Renal cortical epithelial cell (primary cell): ENCODE data around the gene GFOD1. TPM values are rescaled to one million over a fixed set of nuclear protein-coding genes. Genes with fewer than 3 reads are reported as not detected.

Source experiments
- DNase-seq: peaks from one replicate; pipeline ENCODE4 v3.0.0-alpha.2; 2011; ENCODE audit warnings: low read depth
- total RNA-seq: library from RNA; depleted of rRNA; stranded (reverse); fragments of >200 nt; gene quantifications from 2 replicates; pipeline ENCODE4 v1.2.3, GENCODE V29; 2014

GFOD1 gene
- total RNA-seq, 1 donor from 2014 or later, result 5.2 TPM

GRCh38 chr6:13485923-13486562 lies 1.4 kb downstream of the GFOD1 start:
- DNase-seq, result no peak

DNA sequence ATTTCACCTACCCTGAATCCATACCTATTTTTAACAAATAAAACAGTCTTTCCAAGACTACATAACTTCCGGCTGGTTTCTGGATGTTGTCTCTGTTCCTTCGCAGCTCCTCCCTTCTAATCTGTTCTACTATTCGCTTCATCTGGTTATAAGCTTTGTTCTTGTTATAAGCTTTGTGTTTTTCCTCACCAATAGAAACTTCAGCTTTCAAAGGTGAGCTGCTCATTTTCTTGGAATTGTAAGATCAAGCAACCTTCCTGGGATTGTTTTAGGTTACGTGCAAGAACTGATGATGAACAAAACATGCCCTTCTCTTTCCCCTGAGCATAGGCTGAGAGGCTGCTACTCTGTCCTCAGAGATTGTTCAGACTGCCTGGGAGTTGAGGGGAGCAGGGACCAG lies 2.1 kb downstream of the GFOD1 start:
- DNase-seq, result no peak

- no peak for DNase-seq
These were observed 2.6 kb downstream of the GFOD1 start for GRCh38 chr6:13484827-13485226.

- no peak for DNase-seq
These were observed 3.2 kb downstream of the GFOD1 start for GRCh38 chr6:13484138-13484708.

DNA sequence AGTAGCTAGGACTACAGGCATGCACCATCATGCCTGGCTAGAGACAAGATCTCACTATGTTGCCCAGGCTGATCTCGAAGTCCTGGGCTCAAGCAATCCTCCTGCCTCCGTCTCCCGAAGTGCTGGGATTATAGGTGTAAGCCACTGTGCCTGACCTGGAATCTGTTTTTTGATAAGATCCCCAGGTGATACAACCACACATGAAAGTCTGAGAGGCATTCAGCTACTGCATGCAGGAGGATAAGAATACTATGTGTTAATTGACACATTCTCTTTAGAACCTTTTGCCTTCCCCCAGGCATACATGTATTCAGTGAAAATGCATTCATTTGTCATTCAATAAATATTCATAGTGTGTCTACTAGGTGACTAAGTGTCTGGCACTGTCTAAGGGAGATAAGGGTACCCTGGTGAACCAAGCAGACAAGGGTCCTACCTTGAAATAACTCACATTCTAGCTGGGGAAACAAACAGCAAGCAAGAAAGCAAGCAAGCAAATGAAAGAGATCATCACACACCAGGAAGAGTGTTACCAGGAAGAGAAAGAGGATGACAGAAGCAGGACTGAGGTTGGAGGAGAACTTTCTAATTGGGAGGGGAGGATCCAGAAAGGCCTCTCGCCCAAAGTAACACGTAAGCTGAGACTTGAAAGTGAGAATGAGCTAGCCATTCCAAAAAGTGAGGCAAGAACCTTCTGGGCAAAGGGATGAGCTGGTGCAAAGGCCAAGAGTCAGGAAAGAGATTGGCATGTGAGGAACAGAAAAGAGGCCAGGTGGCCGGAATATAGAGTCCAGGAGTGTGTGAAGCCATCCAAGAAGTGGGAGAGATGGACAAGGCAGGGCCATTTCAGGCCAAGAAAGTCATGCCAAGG lies 6.5 kb downstream of the GFOD1 start:
- DNase-seq, result peak; percentile 31

DNA sequence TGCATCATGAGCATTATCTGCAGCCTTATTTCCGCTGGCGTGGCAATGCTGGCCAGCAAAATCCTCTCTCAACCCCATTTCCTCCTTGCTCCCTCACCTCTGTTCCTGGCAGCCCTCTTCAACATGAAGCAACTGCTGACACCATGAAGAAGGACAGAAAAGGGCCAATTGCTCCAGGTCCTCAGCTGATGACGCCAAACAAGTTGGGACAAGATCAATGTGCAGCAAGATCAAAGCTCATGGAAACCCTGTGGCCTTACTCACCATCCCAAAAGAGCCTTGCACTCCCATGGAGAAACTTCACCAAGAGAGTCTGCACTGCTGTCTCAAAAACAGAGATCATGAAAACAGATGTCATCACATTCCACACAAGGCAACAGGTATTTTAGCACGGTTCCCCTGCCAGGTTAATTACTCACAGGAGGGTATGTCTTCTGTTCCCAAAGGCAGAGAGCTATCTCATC lies 7.4 kb downstream of the GFOD1 start:
- no peak for DNase-seq

GRCh38 chr6:13479206-13479800 lies 8.1 kb downstream of the GFOD1 start:
- no peak for DNase-seq

GRCh38 chr6:13478525-13478966 lies 8.9 kb downstream of the GFOD1 start:
- DNase-seq, result no peak

DNA sequence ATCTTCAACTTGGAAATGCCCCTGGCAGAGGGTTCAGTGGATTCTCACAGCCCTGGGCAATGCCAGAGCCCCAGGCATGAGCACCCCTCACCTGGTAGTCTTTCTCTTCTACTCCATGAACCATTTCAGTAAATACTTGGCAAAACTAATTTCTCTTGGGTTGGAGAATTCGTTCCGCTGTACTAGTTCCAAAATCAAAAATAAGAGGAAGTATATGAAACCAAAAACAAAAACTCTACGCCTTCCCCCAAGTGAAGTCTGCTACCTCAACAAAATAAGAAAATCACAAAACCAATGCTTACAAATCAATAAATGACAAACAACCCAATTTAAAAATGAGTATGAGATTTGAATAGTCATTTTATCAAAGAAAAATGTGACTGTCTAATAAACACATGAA lies 12.6 kb downstream of the GFOD1 start:
- DNase-seq, result no peak

GRCh38 chr6:13474360-13474759 lies 13.0 kb downstream of the GFOD1 start:
- peak; percentile 75 for DNase-seq

GRCh38 chr6:13473768-13474165 lies 13.6 kb downstream of the GFOD1 start:
- no peak for DNase-seq

GRCh38 chr6:13472976-13473767 lies 14.2 kb downstream of the GFOD1 start:
- no peak for DNase-seq

DNA sequence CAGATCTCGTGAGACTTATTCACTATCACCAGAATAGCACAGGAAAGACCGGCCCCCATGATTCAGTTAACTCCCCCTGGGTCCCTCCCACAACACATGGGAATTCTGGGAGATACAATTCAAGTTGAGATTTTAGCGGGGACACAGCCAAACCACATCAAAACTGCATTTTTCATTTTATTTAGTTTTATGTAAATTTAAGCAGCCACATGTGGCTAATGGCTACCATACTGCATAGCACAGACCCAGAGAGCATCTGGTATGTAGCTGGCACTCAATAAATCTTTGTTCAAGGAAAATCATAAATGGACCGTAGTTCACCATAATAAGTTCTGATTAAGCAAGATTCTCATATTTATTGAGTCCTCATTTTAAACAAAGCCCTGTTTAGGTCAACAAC lies 15.3 kb downstream of the GFOD1 start:
- DNase-seq, result no peak

GRCh38 chr6:13471184-13471583 lies 16.2 kb downstream of the GFOD1 start:
- no peak for DNase-seq

DNA sequence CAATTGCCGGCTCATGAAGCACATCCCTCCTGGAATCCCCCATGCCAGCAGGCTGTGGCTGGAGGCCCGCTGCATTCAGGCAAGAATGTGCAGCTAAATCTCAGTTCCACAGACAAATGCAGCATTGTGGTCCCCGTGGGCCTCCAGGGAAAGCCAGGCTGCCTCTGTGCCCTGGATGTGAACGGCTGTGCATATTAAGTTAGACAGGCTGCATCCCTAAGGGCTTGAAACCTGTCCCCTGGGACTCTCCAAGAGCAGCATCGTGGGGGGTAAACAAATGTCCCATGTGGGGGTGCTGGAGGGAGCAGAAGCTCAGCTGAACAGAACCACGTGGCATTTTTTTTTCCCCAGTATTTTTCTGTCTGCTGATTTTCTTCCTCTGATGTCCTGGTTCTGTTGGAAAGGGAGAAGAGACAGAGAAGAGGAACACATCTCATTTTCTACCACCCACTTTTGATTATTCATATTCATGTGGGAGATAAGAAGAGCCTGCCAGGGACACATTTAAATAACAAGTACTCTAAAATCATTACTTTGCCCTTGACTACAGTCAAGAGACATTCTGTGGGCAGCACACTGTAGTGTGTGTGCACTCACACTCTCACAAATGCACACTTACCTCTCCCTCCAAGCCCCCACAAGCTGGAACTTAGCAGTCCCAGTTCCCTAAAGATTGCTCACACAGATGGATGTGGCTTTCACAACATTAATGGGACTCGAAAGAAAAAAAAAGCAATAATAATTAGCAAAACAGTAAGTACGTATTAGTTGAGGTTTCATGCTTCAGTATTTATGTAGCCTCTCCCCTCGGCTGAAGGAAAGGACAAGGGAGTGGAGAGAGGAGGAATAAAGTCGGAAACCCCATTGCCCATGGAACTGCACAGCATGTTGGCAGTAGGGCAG lies 16.9 kb downstream of the GFOD1 start:
- no peak for DNase-seq

- no peak for DNase-seq
These were observed 17.7 kb downstream of the GFOD1 start for GRCh38 chr6:13469693-13470092.

DNA sequence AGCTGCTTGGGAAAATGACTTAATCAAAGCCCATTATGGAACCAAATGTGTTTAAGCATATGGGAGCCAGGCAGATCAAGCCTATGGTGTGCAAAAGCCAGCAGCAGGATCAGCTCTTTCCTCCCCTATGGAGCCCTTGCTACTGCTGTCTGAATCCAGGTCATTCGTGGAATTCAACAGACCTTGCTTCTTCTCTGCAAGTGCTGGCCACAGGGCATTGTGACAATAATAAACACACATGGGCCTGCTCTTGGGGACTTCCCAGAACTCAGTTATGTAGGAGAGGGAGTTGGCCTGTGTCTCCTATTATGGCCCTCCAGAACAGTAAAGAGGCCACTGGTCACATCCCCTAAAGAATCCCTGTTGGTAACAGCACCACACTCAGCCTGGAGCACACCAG lies 18.6 kb downstream of the GFOD1 start:
- no peak for DNase-seq

GRCh38 chr6:13467216-13467600 lies 20.2 kb downstream of the GFOD1 start:
- no peak for DNase-seq

DNA sequence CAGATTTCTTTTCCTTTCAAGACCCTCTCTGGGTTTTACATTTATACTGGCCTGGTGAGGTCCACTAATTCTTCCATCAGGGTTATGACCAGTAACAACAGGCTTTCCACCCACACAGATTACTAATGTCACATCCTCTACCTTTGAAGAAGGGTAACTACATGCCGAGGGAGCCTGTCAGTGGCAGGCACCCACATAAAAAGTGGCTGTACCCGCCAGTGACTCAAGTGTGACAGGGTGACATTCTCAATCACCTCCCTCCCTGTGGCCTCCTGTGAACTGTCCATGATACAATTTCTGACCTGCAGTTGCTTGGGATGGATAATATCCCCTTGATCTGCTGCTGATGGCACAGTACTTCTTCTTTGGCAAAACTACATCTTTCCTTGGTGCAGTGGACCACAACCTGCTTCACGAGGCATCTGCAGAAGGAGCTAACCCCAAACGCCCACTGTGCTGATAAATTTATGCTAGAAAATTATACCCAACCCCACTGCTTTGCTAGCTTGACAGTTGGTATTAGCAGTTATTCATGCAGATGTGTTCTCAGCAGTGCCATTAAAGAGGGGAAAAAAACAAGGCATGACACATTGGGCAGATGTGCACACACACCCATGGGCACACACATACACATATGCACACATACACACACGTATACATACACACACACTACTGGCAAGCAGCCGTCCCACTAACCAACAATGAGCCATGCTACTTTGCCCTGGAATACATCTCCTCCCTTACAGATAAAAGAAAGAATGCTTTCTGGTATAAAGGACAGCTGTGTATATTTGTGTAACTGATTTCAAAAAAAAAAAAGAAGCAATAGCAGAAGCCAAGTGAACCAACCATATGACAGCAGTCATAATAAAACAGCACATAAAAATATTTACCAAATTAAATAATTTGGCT lies 20.8 kb downstream of the GFOD1 start:
- DNase-seq, result no peak
